ENCODE measurements around the gene MACROD2.

Gene MACROD2

GRCh38 chr20:15248618-15249395, 1253.5 kb downstream of the MACROD2 start:
- Histone ChIP-seq H2AFZ (no peak overlapping the region), H3K9ac (no peak overlapping the region), H3K79me2 (no peaks in the 10 kb centered on the region), H3K27me3 (ENCODE audit: control insufficient read depth, insufficient read depth, low read length) (no peaks in the 10 kb centered on the region), H3K4me2 (ENCODE audit: low read length) (no peak overlapping the region), H3K4me1 (no peaks in the 10 kb centered on the region), H3K4me3 (ENCODE audit: low read depth, low read length) (no peak overlapping the region), H3K9me3 (ENCODE audit: control insufficient read depth, low read length) (no peaks in the 10 kb centered on the region), H3K27ac (no peak overlapping the region), H3K36me3 (ENCODE audit: control insufficient read depth, insufficient read depth, low read length) (no peaks in the 10 kb centered on the region)
- no peak for TF ChIP-seq CTCF (IDR thresholded peaks at IDR 0.05)

GRCh38 chr20:15251171-15251570, 1255.9 kb downstream of the MACROD2 start:
- no peak overlapping the region for H3K9ac ChIP-seq
- no peak overlapping the region for H3K4me3 ChIP-seq (ENCODE audit: low read depth, low read length)
- no peaks in the 10 kb centered on the region for H3K27me3 ChIP-seq (ENCODE audit: control insufficient read depth, insufficient read depth, low read length)
- no peak overlapping the region for H3K4me2 ChIP-seq (ENCODE audit: low read length)
- no peak overlapping the region for H3K27ac ChIP-seq
- H3K4me1 ChIP-seq = no peaks in the 10 kb centered on the region
- H2AFZ ChIP-seq = no peak overlapping the region
- no peak for TF ChIP-seq CTCF (IDR thresholded peaks at IDR 0.05)
- H3K36me3 ChIP-seq (ENCODE audit: control insufficient read depth, insufficient read depth, low read length) = no peaks in the 10 kb centered on the region
- no peaks in the 10 kb centered on the region for H3K79me2 ChIP-seq
- H3K9me3 ChIP-seq (ENCODE audit: control insufficient read depth, low read length) = no peaks in the 10 kb centered on the region

GRCh38 chr20:15252304-15252703, 1257.0 kb downstream of the MACROD2 start:
- no peaks in the 10 kb centered on the region for H3K79me2 ChIP-seq
- H3K27ac ChIP-seq = no peak overlapping the region
- H2AFZ ChIP-seq = no peak overlapping the region
- no peaks in the 10 kb centered on the region for H3K9me3 ChIP-seq (ENCODE audit: control insufficient read depth, low read length)
- no peaks in the 10 kb centered on the region for H3K27me3 ChIP-seq (ENCODE audit: control insufficient read depth, insufficient read depth, low read length)
- no peak overlapping the region for H3K4me2 ChIP-seq (ENCODE audit: low read length)
- H3K4me3 ChIP-seq (ENCODE audit: low read depth, low read length) = no peak overlapping the region
- no peak for TF ChIP-seq CTCF (IDR thresholded peaks at IDR 0.05)
- no peak overlapping the region for H3K9ac ChIP-seq
- no peaks in the 10 kb centered on the region for H3K36me3 ChIP-seq (ENCODE audit: control insufficient read depth, insufficient read depth, low read length)
- no peaks in the 10 kb centered on the region for H3K4me1 ChIP-seq

GRCh38 chr20:15253431-15253830, 1258.1 kb downstream of the MACROD2 start:
- Histone ChIP-seq H2AFZ (no peak overlapping the region), H3K9me3 (ENCODE audit: control insufficient read depth, low read length) (no peaks in the 10 kb centered on the region), H3K4me3 (ENCODE audit: low read depth, low read length) (no peak overlapping the region), H3K4me1 (no peaks in the 10 kb centered on the region), H3K4me2 (ENCODE audit: low read length) (no peak overlapping the region), H3K9ac (no peak overlapping the region), H3K79me2 (no peaks in the 10 kb centered on the region), H3K27me3 (ENCODE audit: control insufficient read depth, insufficient read depth, low read length) (no peaks in the 10 kb centered on the region), H3K36me3 (ENCODE audit: control insufficient read depth, insufficient read depth, low read length) (no peaks in the 10 kb centered on the region), H3K27ac (no peak overlapping the region)
- no peak for TF ChIP-seq CTCF (IDR thresholded peaks at IDR 0.05)

All from parathyroid adenoma (tissue), 2 donors.